Mucosa of descending colon (tissue), 3 donors: Measurements from ENCODE around the gene NES. TPM values are rescaled to one million over a fixed set of nuclear protein-coding genes. Genes with fewer than 3 reads are reported as not detected.

Source experiments
- ATAC-seq: fragments of 200-7000 bp; cut with Tn5 transposase; one replicate; pipeline ENCODE4 v1.9.1; 2020; ENCODE audit warnings: mild to moderate bottlenecking, moderate library complexity
- DNase-seq, 3 donors: peaks; one replicate each; pipeline ENCODE4 v3.0.0-alpha.2; 2020
- H3K36me3 ChIP-seq: fragments of 200-600 bp; one replicate; pipeline ENCODE4 v1.8.0; 2021; ENCODE audit warnings: low read depth, mild to moderate bottlenecking
- H3K4me1 ChIP-seq: fragments of 200-600 bp; one replicate; pipeline ENCODE4 v1.8.0; 2021; ENCODE audit warnings: low read depth, mild to moderate bottlenecking
- H3K4me3 ChIP-seq: fragments of 200-600 bp; one replicate; pipeline ENCODE4 v1.8.0; 2021; ENCODE audit warnings: mild to moderate bottlenecking
- H3K9me3 ChIP-seq: fragments of 200-600 bp; one replicate; pipeline ENCODE4 v1.8.0; 2021; ENCODE audit warnings: mild to moderate bottlenecking
- intact Hi-C, 2 donors: fragments of 100-400 bp; cut with DNase I in 1 of 2; cut with micrococcal nuclease in 1 of 2; formaldehyde crosslinking; loops; one replicate each; pipeline versions ENCODE4 v1.11.0 to v1.11.1; 2022; cut with DNase I, micrococcal nuclease
- total RNA-seq, 3 donors: library from RNA; stranded (reverse); fragmentation: NEBNext Ultra II Directional in 2 of 3; extraction: Animal tissue kit (Norgen Biotek cat#: 25700) in 2 of 3; gene quantifications; one replicate each; pipeline versions ENCODE4 v1.2.1 to v1.2.4, GENCODE V29; 2021 to 2023
- TF ChIP-seq, protein P1 (sequence below): fragments of 200-600 bp; IDR thresholded peaks from one replicate; pipeline ENCODE4 v1.8.0; 2022; ENCODE audit warnings: antibody characterized with exemption, mild to moderate bottlenecking
- donor health status: DM: no; HTN: no; CAD: no; lungs with moderate emphysema.
- donor health status: DM: no; HTN: no; CAD: no.
- donor health status: DM: no; HTN: yes; CAD: no.

NES gene
- total RNA-seq, 3 donors from 2014 or later: 3.0 to 11.4 (median 6.4) TPM

DNA sequence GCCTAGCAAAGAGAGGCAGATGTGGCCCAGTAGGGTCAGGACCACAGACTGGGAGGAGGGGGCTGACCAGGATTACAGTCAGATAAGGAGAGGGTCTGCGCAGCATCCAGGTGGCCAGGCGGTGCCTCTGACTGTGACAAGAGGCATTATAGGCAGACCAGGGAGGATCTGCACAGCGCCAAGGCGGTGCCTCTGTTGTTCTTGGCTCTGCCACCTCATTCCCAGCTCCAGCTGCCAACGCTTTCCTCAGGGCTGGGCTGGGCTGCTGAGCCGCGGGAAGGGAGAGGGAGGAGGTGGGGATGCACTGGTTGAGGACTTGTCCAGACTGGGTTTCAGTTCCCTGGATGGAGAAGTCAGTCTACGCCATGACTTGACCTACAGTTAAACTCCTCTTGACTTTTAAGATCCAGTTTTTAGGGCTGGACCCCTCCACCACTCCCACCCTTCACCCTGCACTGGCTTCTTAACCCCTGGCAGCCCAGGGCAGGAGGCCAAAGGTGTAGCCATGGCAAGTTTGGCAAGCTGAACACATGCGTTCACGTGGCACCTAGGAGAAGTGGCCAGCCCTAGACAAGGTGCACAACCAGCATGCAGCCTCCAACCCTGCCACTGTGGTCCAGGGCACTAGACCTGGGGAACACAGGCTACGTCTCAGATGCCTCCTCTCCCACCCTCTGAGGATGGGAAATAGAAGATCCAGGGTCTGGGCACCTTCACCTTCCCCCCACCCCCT is 32.7 kb upstream of the NES start:
- Histone ChIP-seq H3K4me3 (no peak overlapping the region), H3K36me3 (no peaks in the 10 kb centered on the region), H3K4me1 (peaks cover 21% of the 10 kb centered on the region), H3K9me3 (no peaks in the 10 kb centered on the region)
- TF ChIP-seq, protein P1, sequence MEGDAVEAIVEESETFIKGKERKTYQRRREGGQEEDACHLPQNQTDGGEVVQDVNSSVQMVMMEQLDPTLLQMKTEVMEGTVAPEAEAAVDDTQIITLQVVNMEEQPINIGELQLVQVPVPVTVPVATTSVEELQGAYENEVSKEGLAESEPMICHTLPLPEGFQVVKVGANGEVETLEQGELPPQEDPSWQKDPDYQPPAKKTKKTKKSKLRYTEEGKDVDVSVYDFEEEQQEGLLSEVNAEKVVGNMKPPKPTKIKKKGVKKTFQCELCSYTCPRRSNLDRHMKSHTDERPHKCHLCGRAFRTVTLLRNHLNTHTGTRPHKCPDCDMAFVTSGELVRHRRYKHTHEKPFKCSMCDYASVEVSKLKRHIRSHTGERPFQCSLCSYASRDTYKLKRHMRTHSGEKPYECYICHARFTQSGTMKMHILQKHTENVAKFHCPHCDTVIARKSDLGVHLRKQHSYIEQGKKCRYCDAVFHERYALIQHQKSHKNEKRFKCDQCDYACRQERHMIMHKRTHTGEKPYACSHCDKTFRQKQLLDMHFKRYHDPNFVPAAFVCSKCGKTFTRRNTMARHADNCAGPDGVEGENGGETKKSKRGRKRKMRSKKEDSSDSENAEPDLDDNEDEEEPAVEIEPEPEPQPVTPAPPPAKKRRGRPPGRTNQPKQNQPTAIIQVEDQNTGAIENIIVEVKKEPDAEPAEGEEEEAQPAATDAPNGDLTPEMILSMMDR: no peak
- peak; percentile 63 to 75 (median 71) for DNase-seq
- intact Hi-C loops: no loop called here
- ATAC-seq: peak; percentile 82

DNA sequence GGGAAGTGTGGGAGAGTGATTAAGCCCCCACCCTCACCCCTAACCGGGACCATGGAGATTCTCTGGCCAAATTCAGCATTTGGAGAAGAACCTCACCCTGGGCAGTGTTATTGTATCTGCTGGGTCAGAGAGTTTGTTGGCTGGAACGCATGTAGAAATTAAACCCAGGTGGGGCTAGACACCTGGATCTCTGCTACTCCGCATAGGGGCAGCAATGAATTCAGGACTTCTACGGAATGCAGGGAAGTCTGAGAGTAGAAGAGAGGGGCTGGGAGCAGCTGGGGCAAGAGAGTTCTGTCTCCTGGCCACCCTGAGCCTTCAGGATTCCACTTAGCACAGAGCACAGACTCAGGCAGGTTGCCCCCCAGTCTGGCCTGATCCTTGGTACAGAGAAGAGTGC is 31.8 kb upstream of the NES start:
- ATAC-seq: no peak
- H3K4me1 ChIP-seq: peaks cover 26% of the 10 kb centered on the region

DNA sequence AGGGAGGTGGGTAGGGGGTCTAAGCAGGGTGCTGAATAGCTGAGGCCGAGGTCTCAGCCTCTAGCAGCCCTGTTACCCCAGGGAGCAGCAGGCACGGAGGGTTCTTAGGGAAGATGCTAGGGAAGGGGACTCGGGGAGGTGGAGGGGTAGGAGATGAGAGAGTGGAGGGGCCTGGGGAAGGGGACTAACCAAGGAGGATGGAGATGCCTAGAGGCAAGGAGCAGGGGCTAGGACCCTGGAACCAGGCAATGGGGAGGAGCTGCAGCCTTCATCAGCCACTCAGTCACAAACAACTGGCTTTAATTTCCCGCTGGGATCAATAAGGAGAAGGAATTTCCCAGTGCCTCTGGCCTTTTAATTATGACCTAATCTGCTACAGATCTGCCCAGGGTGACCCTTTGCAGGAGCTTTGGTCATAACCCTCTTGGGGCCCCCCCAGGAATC is 31.0 kb upstream of the NES start:
- Histone ChIP-seq H3K9me3 (no peaks in the 10 kb centered on the region), H3K4me3 (no peak overlapping the region), H3K4me1 (peaks cover 26% of the 10 kb centered on the region), H3K36me3 (no peaks in the 10 kb centered on the region)
- intact Hi-C loops: no loop called here
- DNase-seq (no peak), ATAC-seq (no peak)
- TF ChIP-seq, protein P1: no peak

More for the DNA sequence above, 31.8 kb upstream of the NES start:
- intact Hi-C loops: no loop called here
- no peaks in the 10 kb centered on the region for H3K36me3 ChIP-seq
- no peaks in the 10 kb centered on the region for H3K9me3 ChIP-seq
- TF ChIP-seq, protein P1: no peak
- no peak for DNase-seq
- H3K4me3 ChIP-seq: no peak overlapping the region

DNA sequence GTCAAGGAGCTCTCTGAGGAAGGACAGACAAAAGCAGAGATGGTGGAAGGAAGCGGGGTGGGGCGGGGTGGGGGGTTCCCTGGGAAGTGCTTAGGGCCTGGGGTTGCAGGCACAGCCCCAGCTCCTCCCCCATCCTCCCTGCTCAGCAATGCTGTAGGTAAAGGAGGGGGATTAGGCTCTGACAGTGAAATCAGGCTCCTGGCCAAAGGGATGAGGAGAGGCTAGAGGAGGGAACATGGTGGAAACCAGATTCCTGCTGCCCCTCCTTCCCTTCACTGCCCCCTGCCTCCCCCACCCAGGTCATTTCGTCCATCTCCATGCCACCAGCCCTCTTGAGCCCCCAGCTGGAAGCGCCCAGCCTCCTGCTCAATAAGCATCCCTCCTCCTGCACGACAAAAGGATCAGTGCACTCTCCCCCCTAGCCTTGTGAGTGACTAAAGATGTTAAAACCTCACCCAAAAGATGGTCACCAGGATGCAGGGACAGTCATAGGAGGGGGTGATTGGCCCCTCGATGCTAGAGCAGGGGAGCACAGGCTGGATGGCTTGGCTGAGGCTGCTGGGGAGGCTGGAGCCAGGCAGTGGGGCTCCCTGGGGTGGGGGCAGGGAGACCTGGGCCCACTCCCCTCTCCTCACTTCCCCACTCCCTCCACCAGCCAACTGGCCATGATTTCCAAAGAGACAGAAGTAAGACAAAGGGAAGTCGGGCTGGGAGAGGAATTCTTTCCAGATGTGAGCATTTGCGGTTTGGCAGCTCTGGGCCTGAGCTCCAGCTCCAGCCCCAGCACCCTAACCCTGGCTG is 30.4 kb upstream of the NES start:
- TF ChIP-seq, protein P1: no peak
- H3K9me3 ChIP-seq: no peaks in the 10 kb centered on the region
- peaks cover 26% of the 10 kb centered on the region for H3K4me1 ChIP-seq
- no peak overlapping the region for H3K4me3 ChIP-seq
- DNase-seq (no peak), ATAC-seq (no peak)
- no peaks in the 10 kb centered on the region for H3K36me3 ChIP-seq
- intact Hi-C loops: no loop called here

DNA sequence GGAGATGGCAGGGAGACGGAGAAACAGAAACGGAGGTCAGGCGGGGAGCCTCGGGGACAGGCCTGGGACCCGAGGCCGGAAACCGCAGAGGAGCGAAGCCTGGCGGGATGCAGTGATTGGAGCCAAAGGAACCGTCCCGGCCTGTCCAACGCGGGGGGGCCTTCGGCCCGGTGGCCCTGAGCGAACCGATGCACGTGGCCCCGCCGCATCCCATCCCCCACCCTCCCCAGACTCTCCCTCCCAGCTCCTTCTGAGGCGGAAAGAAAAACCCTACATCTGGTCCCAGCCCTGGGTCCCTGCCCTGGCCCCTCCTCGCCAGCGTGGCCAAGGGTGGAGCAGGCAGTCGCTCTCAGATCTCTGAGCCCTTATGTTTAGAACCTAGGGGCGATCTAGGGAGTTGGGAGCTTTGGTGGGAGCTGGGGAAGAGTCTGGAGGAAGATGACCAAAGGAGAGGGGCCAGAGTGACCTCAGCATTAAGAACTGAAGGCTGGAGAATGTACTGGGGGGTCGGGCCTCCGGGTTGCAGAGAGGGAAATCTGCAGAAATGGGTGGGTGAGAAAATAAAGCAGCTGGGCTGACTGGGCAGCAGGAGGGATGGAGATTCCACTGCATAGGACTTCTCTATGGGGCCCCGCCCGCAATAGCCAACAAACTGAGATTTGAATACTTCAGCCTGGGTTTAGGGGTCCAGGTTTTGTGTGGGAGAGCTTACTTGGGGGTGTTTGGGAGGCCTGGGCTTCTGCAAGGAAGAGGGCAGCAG is 29.6 kb upstream of the NES start:
- DNase-seq (peak; percentile 54 to 72 (median 55)), ATAC-seq (peak; percentile 40)
- intact Hi-C loops: no loop called here
- Histone ChIP-seq H3K4me3 (no peak overlapping the region), H3K4me1 (peaks cover 26% of the 10 kb centered on the region), H3K36me3 (no peaks in the 10 kb centered on the region), H3K9me3 (no peaks in the 10 kb centered on the region)
- TF ChIP-seq, protein P1: no peak
